Endothelial cell of umbilical vein (primary cell): ENCODE data around the gene IGF1. TPM values are rescaled to one million over a fixed set of nuclear protein-coding genes. Genes with fewer than 3 reads are reported as not detected.

ENCODE experiments used
- BruUV-seq: library from RNA; stranded (reverse); fragments of 400-500 nt; replicated peaks from 2 replicates; lab custom pipeline; 2021; lab: Mats Ljungman, UMichigan
- CTCF ChIA-PET: fragments of 300-600, 350-600 bp; sonication (Branson Sonifier 250); formaldehyde crosslinking; loops from one replicate; lab custom pipeline; 2021; ENCODE audit warnings: antibody characterized with exemption, inconsistent platforms; lab: Charles Lee
- POLR2A ChIA-PET: fragments of 300-600, 350-600 bp; sonication (Branson Sonifier 250); formaldehyde crosslinking; loops from one replicate; lab custom pipeline; 2021; ENCODE audit warnings: antibody characterized with exemption, inconsistent platforms; lab: Charles Lee
- DNase-seq: peaks from one replicate; pipeline ENCODE4 v3.0.0-alpha.2; 2011; ENCODE audit warnings: low read depth, low spot score
- FAIRE-seq: peaks from 2 replicates; lab custom pipeline; 2011; peaks lifted over from hg19 to GRCh38; lab: Jason Lieb, UNC
- H2AFZ ChIP-seq: 2 replicates; pipeline ENCODE4 v1.6.0; 2012; ENCODE audit warnings: low read depth, low read length, control low read depth, inconsistent platforms
- H3K27ac ChIP-seq: 2 replicates; pipeline ENCODE4 v1.5.1; 2011; ENCODE audit warnings: low read depth, mild to moderate bottlenecking, control low read depth, low read length, moderate library complexity; ENCODE audit not compliant: insufficient read depth
- H3K27me3 ChIP-seq, 2 experiments: 2 replicates each; pipeline versions ENCODE4 v1.6.0 to v1.6.1; 2011; ENCODE audit warnings: low read length in 2 of 2, mixed read lengths in 1 of 2; ENCODE audit not compliant: control insufficient read depth in 2 of 2, insufficient read depth in 2 of 2
- H3K36me3 ChIP-seq, 2 experiments: 2 replicates in 1 of 2; 3 replicates in 1 of 2; pipeline ENCODE4 v1.5.1; 2011; ENCODE audit warnings: low read length in 2 of 2, mild to moderate bottlenecking in 1 of 2, moderate library complexity in 1 of 2; ENCODE audit not compliant: control insufficient read depth in 2 of 2, insufficient read depth in 2 of 2; ENCODE audit errors: extremely low read depth in 1 of 2
- H3K4me1 ChIP-seq: 3 replicates; pipeline ENCODE4 v1.5.1; 2011; ENCODE audit warnings: mild to moderate bottlenecking, low read length; ENCODE audit not compliant: control insufficient read depth, insufficient read depth; ENCODE audit errors: extremely low read depth
- H3K4me2 ChIP-seq: 2 replicates; pipeline ENCODE4 v1.6.1; 2011; ENCODE audit warnings: low read length, control low read depth, mixed read lengths; ENCODE audit not compliant: insufficient read depth
- H3K4me3 ChIP-seq, 3 experiments: fragments of 200-600 bp in 1 of 3; sonication (generic), shearing (Covaris generic) in 1 of 3; replicated peaks in 1 of 3; 2 replicates each; pipeline ENCODE4 v1.5.1; 2011 to 2016; ENCODE audit warnings: control low read depth in 3 of 3, low read length in 3 of 3, mild to moderate bottlenecking in 2 of 3, inconsistent platforms in 1 of 3, low read depth in 1 of 3, moderate library complexity in 1 of 3; ENCODE audit not compliant: insufficient read depth in 1 of 3
- H3K79me2 ChIP-seq: 2 replicates; pipeline ENCODE4 v1.6.0; 2012; ENCODE audit warnings: low read length, inconsistent platforms; ENCODE audit not compliant: control insufficient read depth, insufficient read depth
- H3K9ac ChIP-seq: replicated peaks from 2 replicates; pipeline ENCODE3; 2011; ENCODE audit warnings: low read length, control low read depth; ENCODE audit not compliant: insufficient read depth; ENCODE audit errors: extremely low read depth
- H3K9me1 ChIP-seq: replicated peaks from 3 replicates; pipeline ENCODE4 v1.6.0; 2011; ENCODE audit warnings: mild to moderate bottlenecking, low read length; ENCODE audit not compliant: control insufficient read depth, insufficient read depth; ENCODE audit errors: extremely low read depth
- H3K9me3 ChIP-seq: replicated peaks from 2 replicates; pipeline ENCODE4 v1.5.1; 2012; ENCODE audit warnings: low read length, inconsistent platforms; ENCODE audit not compliant: control insufficient read depth, insufficient read depth
- H4K20me1 ChIP-seq: replicated peaks from 2 replicates; pipeline ENCODE3; 2011; ENCODE audit warnings: mild to moderate bottlenecking, low read length; ENCODE audit not compliant: control insufficient read depth, insufficient read depth; ENCODE audit errors: extremely low read depth
- CTCF ChIP-seq, 2 donors: IDR thresholded peaks; 1 replicate in 1 of 2; 2 replicates in 1 of 2; pipeline ENCODE4 v1.5.1; 2011; ENCODE audit warnings: low read length in 2 of 2, mild to moderate bottlenecking in 2 of 2, moderate library complexity in 2 of 2, control low read depth in 1 of 2, inconsistent platforms in 1 of 2, low read depth in 1 of 2; ENCODE audit not compliant: insufficient read depth in 1 of 2; ENCODE audit errors: extremely low read depth in 1 of 2
- FOS ChIP-seq: IDR thresholded peaks from 2 replicates; pipeline ENCODE4 v1.6.1; 2011; ENCODE audit warnings: mild to moderate bottlenecking, low read length, moderate library complexity, borderline replicate concordance; ENCODE audit not compliant: insufficient read depth
- GATA2 ChIP-seq: IDR thresholded peaks from 2 replicates; pipeline ENCODE4 v1.7.0; 2011; ENCODE audit warnings: low read depth, mild to moderate bottlenecking, moderate library complexity, mixed read lengths, low read length; ENCODE audit not compliant: insufficient read length, insufficient read depth
- JUN ChIP-seq: IDR thresholded peaks from 2 replicates; pipeline ENCODE4 v1.6.1; 2011; ENCODE audit warnings: borderline replicate concordance, low read depth; ENCODE audit not compliant: insufficient read length, insufficient read depth
- MYC ChIP-seq: IDR thresholded peaks from one replicate; pipeline ENCODE4 v1.6.1; 2011; ENCODE audit warnings: mild to moderate bottlenecking, low read depth, low read length
- POLR2A ChIP-seq: IDR thresholded peaks from 2 replicates; pipeline ENCODE4 v1.6.1; 2012; ENCODE audit warnings: low read depth, mild to moderate bottlenecking, control low read depth, low read length
- dilution Hi-C: fragments of 300-500 bp; cut with MboI; formaldehyde crosslinking; loops from one replicate; pipeline ENCODE4 v1.15.0; 2019; ENCODE audit warnings: low sequenced_read_pairs; ENCODE audit not compliant: extremely low pct_ligation_motif_present
- intact Hi-C: fragments of 100-400 bp; cut with micrococcal nuclease; formaldehyde crosslinking; loops from one replicate; pipeline ENCODE4 v1.10.0; 2022
- polyA plus RNA-seq, 4 experiments: library from polyadenylated mRNA; depleted of rRNA in 3 of 4; stranded (reverse) in 3 of 4; unstranded in 1 of 4; fragments of >200 nt; gene quantifications; 2 replicates each; pipeline versions ENCODE4 v1.2.1 to v1.2.3, GENCODE V29; 2011 to 2012; ENCODE audit warnings: missing spikeins in 1 of 4
- total RNA-seq: library from RNA; stranded (reverse); gene quantifications from 2 replicates; pipeline ENCODE4 v1.2.3, GENCODE V29; 2021

IGF1 gene
- total and polyA plus RNA-seq, 2 donors (not counting 3 experiments of a cell fraction or from before 2014, with no cell fraction given), result 0.10 TPM; not detected in 1

GRCh38 chr12:102415515-102415914 is 64.8 kb downstream of the IGF1 start:
- no peak for FAIRE-seq
- no TSS peak for BruUV-seq

More at GRCh38 chr12:102415515-102415914, 64.8 kb downstream of the IGF1 start:
- no peak overlapping the region for H3K27ac ChIP-seq
- no peaks in the 10 kb centered on the region for H3K27me3 ChIP-seq
- POLR2A ChIA-PET, result no interaction called here
- dilution Hi-C loops (no loop called here), intact Hi-C loops (no loop called here)
- DNase-seq, result no peak
- H2AFZ ChIP-seq, result no peak overlapping the region
- H3K9ac ChIP-seq, result no peak overlapping the region
- no peaks in the 10 kb centered on the region for H3K9me1 ChIP-seq
- H3K4me1 ChIP-seq, result no peaks in the 10 kb centered on the region
- no peaks in the 10 kb centered on the region for H3K9me3 ChIP-seq
- no peak overlapping the region for H3K4me3 ChIP-seq
- no peaks in the 10 kb centered on the region for H3K79me2 ChIP-seq
- H3K4me2 ChIP-seq, result no peak overlapping the region
- H4K20me1 ChIP-seq, result no peaks in the 10 kb centered on the region
- CTCF ChIA-PET, result no interaction called here
- no peak for TF ChIP-seq FOS
- no peak for TF ChIP-seq POLR2A
- TF ChIP-seq JUN, result no peak
- TF ChIP-seq CTCF (IDR thresholded peaks at IDR 0.05; ENCODE audit: extremely low read depth in 1 of 2, insufficient read depth in 1 of 2, low read depth in 1 of 2, low read length in 2 of 2), result no peak
- no peak for TF ChIP-seq GATA2
- TF ChIP-seq MYC, result no peak
- no peaks in the 10 kb centered on the region for H3K36me3 ChIP-seq
